ENCODE measurements around the gene NSD1. TPM values are rescaled to one million over a fixed set of nuclear protein-coding genes. Genes with fewer than 3 reads are reported as not detected.

NSD1 gene
- total and polyA plus RNA-seq, 9 of the 15 experiments (the other 6 are each of a cell fraction or from before 2014, with no cell fraction given) = 3.8 to 51.0 (median 24.7) TPM

DNA sequence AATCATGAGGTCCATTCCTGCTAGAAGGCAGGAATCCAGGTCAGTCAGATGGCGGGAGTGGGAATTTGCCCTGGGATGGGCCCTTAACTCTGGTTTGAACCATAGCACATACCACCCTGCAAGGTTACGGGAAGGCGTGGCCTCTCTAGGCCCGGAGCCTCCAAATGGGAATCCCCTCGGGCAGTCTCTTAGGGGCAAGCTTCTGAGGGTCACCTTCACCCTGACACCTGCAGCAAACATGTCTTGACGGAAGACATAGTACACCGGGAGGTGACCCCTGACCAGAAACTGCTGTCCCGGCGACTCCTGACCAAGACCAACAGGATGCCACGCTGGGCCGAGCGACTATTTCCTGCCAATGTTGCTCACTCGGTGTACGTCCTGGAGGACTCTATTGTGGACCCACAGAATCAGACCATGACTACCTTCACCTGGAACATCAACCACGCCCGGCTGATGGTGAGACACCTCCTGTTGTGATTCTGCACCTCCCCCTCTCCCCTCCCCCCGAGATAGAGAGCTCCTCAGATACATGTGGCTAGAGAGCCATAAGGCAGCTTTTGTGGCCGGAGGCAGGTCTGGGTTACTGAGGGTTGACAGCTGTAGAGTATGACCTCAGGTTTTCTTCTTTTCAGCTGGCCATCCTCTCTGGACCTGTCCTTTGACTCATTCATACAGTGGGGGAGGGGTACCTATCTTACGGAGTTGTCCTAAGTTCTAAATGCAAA, 171.0 kb downstream of the NSD1 start (continued):
- TF ChIP-seq, protein P1, sequence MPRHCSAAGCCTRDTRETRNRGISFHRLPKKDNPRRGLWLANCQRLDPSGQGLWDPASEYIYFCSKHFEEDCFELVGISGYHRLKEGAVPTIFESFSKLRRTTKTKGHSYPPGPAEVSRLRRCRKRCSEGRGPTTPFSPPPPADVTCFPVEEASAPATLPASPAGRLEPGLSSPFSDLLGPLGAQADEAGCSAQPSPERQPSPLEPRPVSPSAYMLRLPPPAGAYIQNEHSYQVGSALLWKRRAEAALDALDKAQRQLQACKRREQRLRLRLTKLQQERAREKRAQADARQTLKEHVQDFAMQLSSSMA (CRISPR knock-in tag; IDR thresholded peaks at IDR 0.05) = no peak
- TF ChIP-seq SRSF9 (IDR thresholded peaks at IDR 0.05; ENCODE audit: borderline replicate concordance, low read depth, low read length) (no peak), ZNF586 (CRISPR knock-in tag; conservative IDR thresholded peaks at IDR 0.05) (no peak), MED1 (CRISPR knock-in tag; IDR thresholded peaks at IDR 0.05; ENCODE audit: borderline replicate concordance) (no peak), NCOA1 (IDR thresholded peaks at IDR 0.05; ENCODE audit: low read depth) (no peak), SIN3A (IDR thresholded peaks at IDR 0.05; ENCODE audit: borderline replicate concordance in 2 of 2, control insufficient read depth in 1 of 2, low read depth in 2 of 2, low read length in 2 of 2) (peak; percentile 21 to 67; a peak in 1 of 4 replicates), SLC30A9 (CRISPR knock-in tag; IDR thresholded peaks at IDR 0.05) (no peak), ZKSCAN8 (CRISPR knock-in tag; IDR thresholded peaks at IDR 0.05) (no peak), CREM (IDR thresholded peaks at IDR 0.05; ENCODE audit: low read depth) (no peak), POLR3G (IDR thresholded peaks at IDR 0.05; ENCODE audit: extremely low read depth, insufficient read length, insufficient replicate concordance) (no peak), HNRNPUL1 (IDR thresholded peaks at IDR 0.05; ENCODE audit: low read length) (no peak), ZNF274 (IDR thresholded peaks at IDR 0.05; ENCODE audit: borderline replicate concordance, low read depth, low read length) (no peak), DMBX1 (CRISPR knock-in tag; IDR thresholded peaks at IDR 0.05; ENCODE audit: borderline replicate concordance) (no peak), EZH2 (IDR thresholded peaks at IDR 0.05; ENCODE audit: borderline replicate concordance, low read depth, low read length) (no peak), ZNF253 (CRISPR knock-in tag; conservative IDR thresholded peaks at IDR 0.05) (no peak)
- TF ChIP-seq, protein P2, sequence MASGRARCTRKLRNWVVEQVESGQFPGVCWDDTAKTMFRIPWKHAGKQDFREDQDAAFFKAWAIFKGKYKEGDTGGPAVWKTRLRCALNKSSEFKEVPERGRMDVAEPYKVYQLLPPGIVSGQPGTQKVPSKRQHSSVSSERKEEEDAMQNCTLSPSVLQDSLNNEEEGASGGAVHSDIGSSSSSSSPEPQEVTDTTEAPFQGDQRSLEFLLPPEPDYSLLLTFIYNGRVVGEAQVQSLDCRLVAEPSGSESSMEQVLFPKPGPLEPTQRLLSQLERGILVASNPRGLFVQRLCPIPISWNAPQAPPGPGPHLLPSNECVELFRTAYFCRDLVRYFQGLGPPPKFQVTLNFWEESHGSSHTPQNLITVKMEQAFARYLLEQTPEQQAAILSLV (tag; IDR thresholded peaks at IDR 0.05) = no peak
- TF ChIP-seq, protein P3, sequence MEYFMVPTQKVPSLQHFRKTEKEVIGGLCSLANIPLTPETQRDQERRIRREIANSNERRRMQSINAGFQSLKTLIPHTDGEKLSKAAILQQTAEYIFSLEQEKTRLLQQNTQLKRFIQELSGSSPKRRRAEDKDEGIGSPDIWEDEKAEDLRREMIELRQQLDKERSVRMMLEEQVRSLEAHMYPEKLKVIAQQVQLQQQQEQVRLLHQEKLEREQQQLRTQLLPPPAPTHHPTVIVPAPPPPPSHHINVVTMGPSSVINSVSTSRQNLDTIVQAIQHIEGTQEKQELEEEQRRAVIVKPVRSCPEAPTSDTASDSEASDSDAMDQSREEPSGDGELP (CRISPR knock-in tag; IDR thresholded peaks at IDR 0.05; ENCODE audit: borderline replicate concordance) = peak; percentile 82
- TF ChIP-seq, protein P4, sequence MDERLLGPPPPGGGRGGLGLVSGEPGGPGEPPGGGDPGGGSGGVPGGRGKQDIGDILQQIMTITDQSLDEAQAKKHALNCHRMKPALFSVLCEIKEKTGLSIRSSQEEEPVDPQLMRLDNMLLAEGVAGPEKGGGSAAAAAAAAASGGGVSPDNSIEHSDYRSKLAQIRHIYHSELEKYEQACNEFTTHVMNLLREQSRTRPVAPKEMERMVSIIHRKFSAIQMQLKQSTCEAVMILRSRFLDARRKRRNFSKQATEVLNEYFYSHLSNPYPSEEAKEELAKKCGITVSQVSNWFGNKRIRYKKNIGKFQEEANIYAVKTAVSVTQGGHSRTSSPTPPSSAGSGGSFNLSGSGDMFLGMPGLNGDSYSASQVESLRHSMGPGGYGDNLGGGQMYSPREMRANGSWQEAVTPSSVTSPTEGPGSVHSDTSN (CRISPR knock-in tag; IDR thresholded peaks at IDR 0.05; ENCODE audit: low read depth) = no peak
- TF ChIP-seq, protein P4 (tag; conservative IDR thresholded peaks at IDR 0.05; ENCODE audit: low read depth) = no peak

All from K562 (cell line).